KMS-11 (cell line): ENCODE data around the gene WDR27.

ENCODE experiments used
- H2AFZ ChIP-seq: fragments of 200-600 bp; sonication (generic); 2 replicates; pipeline ENCODE4 v1.6.1; 2016; ENCODE audit warnings: antibody characterized with exemption, mixed run types, low read depth
- H3K27ac ChIP-seq: fragments of 200-600 bp; sonication (generic); 2 replicates; pipeline ENCODE4 v1.6.1; 2016; ENCODE audit warnings: mild to moderate bottlenecking, mixed run types
- H3K27me3 ChIP-seq: fragments of 200-600 bp; sonication (generic); 2 replicates; pipeline ENCODE4 v1.6.1; 2017; ENCODE audit warnings: mild to moderate bottlenecking, low read depth, mixed run types, moderate library complexity; ENCODE audit not compliant: insufficient read depth
- H3K36me3 ChIP-seq: fragments of 200-600 bp; sonication (generic); 2 replicates; pipeline ENCODE4 v1.6.1; 2017; ENCODE audit warnings: mild to moderate bottlenecking, mixed run types; ENCODE audit not compliant: insufficient read depth
- H3K4me1 ChIP-seq: fragments of 200-600 bp; sonication (generic); 2 replicates; pipeline ENCODE4 v1.6.1; 2016; ENCODE audit warnings: mild to moderate bottlenecking, low read depth, mixed run types; ENCODE audit not compliant: poor library complexity, severe bottlenecking
- H3K4me2 ChIP-seq: fragments of 200-600 bp; sonication (generic); 2 replicates; pipeline ENCODE4 v1.7.0; 2016; ENCODE audit warnings: mild to moderate bottlenecking, mixed run types
- H3K4me3 ChIP-seq: fragments of 200-600 bp; sonication (generic); IDR thresholded peaks from 2 replicates; pipeline ENCODE4 v1.6.1; 2017; ENCODE audit warnings: low read depth, low read length, mixed read lengths; ENCODE audit not compliant: insufficient read depth
- H3K79me2 ChIP-seq: fragments of 200-600 bp; sonication (generic); 2 replicates; pipeline ENCODE4 v1.6.1; 2016; ENCODE audit warnings: low read depth, mixed run types; ENCODE audit not compliant: insufficient read depth
- H3K9ac ChIP-seq: fragments of 200-600 bp; sonication (generic); 2 replicates; pipeline ENCODE4 v1.6.1; 2016; ENCODE audit warnings: mild to moderate bottlenecking, mixed run types
- H4K20me1 ChIP-seq: fragments of 200-600 bp; sonication (generic); 2 replicates; pipeline ENCODE4 v1.6.1; 2016; ENCODE audit warnings: mild to moderate bottlenecking, mixed run types; ENCODE audit not compliant: insufficient read depth
- TF ChIP-seq, protein P1 (sequence below): fragments of 200-600 bp; sonication (generic); conservative IDR thresholded peaks from 2 replicates; pipeline ENCODE4 v1.6.1; 2017; ENCODE audit warnings: low read depth, mild to moderate bottlenecking, antibody characterized with exemption, low read length, moderate library complexity, mixed read lengths

WDR27 gene

DNA sequence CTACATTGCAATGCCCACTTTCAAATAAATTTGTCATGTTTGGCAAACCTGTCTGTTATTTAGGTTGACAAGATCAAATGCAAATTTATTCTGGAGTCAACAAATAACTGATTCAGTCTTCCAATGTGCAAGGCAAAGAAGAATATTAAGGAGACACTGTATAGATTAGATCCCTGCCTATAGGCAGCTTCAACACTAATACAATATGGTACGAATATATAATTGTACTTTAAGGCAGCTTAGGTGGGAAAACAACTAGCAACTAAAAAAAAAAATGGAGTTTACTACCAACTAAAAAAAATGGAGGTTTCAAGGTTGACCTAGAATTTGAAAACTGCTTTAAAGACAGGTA, 24.2 kb upstream of the WDR27 start:
- no peak overlapping the region for H3K9ac ChIP-seq

DNA sequence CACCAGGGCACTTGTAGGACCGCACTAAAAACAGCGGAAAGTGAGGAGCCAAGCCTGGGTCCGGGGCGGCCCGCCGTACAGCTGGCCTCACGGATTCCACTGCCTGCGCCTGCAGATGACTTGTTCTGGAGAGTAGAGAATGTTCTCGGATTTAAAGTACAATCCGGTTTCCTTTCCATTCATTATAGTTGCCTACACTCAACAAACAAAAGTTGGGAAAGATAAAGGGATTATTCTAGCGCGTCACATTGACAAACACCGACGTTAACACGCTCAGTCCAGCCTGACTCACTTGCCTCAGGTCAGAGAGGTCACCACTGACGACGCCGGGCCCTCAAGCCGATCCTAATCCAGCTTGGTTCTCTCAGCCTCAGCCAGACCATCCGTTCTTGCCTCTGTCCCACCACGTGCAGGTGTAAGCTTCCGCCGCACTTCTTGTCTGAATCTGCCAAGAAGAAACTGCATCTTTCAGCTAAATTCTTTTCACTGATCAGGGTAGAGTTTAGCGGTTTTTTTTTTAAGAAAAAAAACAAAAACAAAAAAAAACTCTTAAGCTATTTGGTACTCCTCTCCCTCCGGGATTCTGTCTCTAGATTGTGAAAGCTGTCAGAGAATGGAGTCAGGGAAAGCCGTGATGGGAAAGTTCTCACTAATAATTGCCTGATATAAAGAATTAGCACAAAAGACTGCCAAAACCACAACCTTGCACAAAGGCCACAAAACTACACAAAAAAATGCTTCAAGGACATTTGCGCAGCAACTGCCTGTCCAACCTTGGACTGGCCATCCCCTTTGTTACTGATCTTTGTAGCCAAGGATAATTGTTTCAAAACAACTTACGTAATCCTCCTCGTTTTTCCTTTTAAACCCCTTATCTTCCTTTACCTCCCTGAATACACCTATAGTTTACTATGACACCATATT, 23.6 kb upstream of the WDR27 start:
- Histone ChIP-seq H3K4me1 (peaks cover 21% of the 10 kb centered on the region), H3K79me2 (peaks cover 31% of the 10 kb centered on the region), H3K27me3 (no peaks in the 10 kb centered on the region), H3K36me3 (no peaks in the 10 kb centered on the region), H3K4me2 (peak overlapping the region; percentile 45), H4K20me1 (peaks cover 7% of the 10 kb centered on the region; the same call in 1 of the 2 replicates), H3K4me3 (no peak overlapping the region), H2AFZ (peak overlapping the region; percentile 81), H3K27ac (no peak overlapping the region; the same call in 1 of the 2 replicates), H3K9ac (peak overlapping the region; percentile 68; the same call in 1 of the 2 replicates)
- TF ChIP-seq, protein P1, sequence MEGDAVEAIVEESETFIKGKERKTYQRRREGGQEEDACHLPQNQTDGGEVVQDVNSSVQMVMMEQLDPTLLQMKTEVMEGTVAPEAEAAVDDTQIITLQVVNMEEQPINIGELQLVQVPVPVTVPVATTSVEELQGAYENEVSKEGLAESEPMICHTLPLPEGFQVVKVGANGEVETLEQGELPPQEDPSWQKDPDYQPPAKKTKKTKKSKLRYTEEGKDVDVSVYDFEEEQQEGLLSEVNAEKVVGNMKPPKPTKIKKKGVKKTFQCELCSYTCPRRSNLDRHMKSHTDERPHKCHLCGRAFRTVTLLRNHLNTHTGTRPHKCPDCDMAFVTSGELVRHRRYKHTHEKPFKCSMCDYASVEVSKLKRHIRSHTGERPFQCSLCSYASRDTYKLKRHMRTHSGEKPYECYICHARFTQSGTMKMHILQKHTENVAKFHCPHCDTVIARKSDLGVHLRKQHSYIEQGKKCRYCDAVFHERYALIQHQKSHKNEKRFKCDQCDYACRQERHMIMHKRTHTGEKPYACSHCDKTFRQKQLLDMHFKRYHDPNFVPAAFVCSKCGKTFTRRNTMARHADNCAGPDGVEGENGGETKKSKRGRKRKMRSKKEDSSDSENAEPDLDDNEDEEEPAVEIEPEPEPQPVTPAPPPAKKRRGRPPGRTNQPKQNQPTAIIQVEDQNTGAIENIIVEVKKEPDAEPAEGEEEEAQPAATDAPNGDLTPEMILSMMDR: no peak

More for the DNA sequence above, 24.2 kb upstream of the WDR27 start:
- H3K27ac ChIP-seq: no peak overlapping the region
- H3K4me2 ChIP-seq: no peak overlapping the region
- H3K79me2 ChIP-seq: peaks cover 24% of the 10 kb centered on the region
- no peaks in the 10 kb centered on the region for H3K36me3 ChIP-seq
- no peak overlapping the region for H2AFZ ChIP-seq
- TF ChIP-seq, protein P1: no peak
- H4K20me1 ChIP-seq: peaks cover 7% of the 10 kb centered on the region; the same call in 1 of the 2 replicates
- H3K4me3 ChIP-seq: no peak overlapping the region
- no peaks in the 10 kb centered on the region for H3K27me3 ChIP-seq
- H3K4me1 ChIP-seq: peaks cover 14% of the 10 kb centered on the region

DNA sequence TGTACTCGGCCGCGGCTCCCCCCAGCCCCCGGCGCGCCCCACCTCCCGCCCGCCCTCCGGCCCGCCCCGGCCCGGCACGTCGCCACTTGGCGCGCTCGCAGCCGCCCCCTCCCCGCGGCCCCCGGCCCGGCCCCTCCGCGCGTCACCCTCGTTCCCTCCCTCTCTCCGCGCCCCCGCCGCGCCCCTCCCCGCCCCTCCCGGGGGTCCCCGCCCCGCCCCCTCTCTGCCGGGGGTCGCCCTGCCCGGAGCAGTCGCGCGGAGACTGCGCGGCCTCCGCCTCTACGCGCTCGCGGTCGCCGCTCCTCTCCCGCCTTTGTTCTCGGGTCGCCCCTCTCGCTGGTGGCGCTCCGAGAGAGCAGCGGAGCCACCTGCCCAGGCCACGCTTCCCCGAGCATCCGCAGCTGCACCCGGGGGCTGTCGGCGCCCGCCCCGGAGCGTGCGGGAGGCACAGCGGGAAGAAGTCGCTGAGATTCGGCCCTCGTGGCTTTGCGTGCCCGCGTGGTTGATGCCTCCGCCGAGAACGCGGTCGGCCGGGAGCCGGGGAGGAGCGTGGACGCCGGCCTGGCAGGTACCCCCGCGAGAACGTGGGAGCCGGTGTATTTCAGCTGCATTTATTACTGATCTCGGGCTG, 22.8 kb upstream of the WDR27 start, which contains the start of gene PHF10:
Gene PHF10 (minus strand): TSS at position 7 of the 631 bp plus-strand sequence. CDS start 569 bp downstream, outside the sequence.
- H3K9ac ChIP-seq: peak within 1 kb of the TSS; percentile 72
- H3K79me2 ChIP-seq: peaks cover 37% of the 10 kb centered on the region
- no peaks in the 10 kb centered on the region for H3K36me3 ChIP-seq
- H3K4me2 ChIP-seq: peak within 1 kb of the TSS; percentile 100
- peaks cover 7% of the 10 kb centered on the region; the same call in 1 of the 2 replicates for H4K20me1 ChIP-seq
- H2AFZ ChIP-seq: peak within 1 kb of the TSS; percentile 81
- peak within 1 kb of the TSS; percentile 81 for H3K27ac ChIP-seq
- H3K27me3 ChIP-seq: no peaks in the 10 kb centered on the region
- H3K4me3 ChIP-seq: no peak within 1 kb of the TSS
- peaks cover 27% of the 10 kb centered on the region for H3K4me1 ChIP-seq
- TF ChIP-seq, protein P1: no peak

DNA sequence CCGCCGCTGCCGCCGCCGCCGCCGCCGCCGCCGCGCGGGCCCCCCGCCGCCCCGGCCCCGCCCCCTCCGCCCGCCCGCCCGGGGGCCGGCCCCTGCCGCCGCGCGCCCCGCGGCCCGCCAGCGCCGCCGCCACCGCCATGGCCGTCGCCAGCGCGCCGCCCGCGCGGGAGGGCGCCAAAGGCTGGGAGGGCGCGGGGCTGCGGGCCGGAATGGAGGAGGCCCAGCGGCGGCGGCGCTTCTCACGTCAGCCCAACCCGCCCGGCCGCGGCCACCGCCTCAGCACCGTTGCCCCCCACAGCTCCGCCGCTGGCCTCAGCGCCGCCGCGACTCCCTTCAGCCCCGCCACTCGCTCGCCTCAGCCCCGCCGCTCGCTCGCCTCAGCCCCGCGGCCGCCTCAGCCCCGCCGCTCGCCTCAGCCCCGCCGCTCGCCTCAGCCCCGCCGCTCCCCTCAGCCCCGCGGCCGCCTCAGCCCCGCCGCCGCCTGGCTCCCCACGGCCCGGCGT, 22.2 kb upstream of the WDR27 start:
- Histone ChIP-seq H2AFZ (no peak overlapping the region), H3K4me3 (no peak overlapping the region), H4K20me1 (peaks cover 7% of the 10 kb centered on the region; the same call in 1 of the 2 replicates), H3K9ac (no peak overlapping the region), H3K27me3 (no peaks in the 10 kb centered on the region), H3K27ac (no peak overlapping the region), H3K4me2 (no peak overlapping the region), H3K4me1 (peaks cover 30% of the 10 kb centered on the region), H3K36me3 (no peaks in the 10 kb centered on the region), H3K79me2 (peaks cover 43% of the 10 kb centered on the region)
- TF ChIP-seq, protein P1: no peak
